GM19025 (cell line): ENCODE measurements around the gene KRTAP4-5.
"Not testable (repeated sequence)": the region's sequence is repeated elsewhere in the genome, so short reads cannot be mapped to it uniquely, and the experiment has no call there.

Source experiments
- ATAC-seq: cut with Tn5 transposase; IDR thresholded peaks from one replicate; pipeline ENCODE4 v1.9.1; 2021; ENCODE audit warnings: mild to moderate bottlenecking, low read depth, moderate library complexity; ENCODE audit not compliant: unreplicated experiment

KRTAP4-5 gene

DNA sequence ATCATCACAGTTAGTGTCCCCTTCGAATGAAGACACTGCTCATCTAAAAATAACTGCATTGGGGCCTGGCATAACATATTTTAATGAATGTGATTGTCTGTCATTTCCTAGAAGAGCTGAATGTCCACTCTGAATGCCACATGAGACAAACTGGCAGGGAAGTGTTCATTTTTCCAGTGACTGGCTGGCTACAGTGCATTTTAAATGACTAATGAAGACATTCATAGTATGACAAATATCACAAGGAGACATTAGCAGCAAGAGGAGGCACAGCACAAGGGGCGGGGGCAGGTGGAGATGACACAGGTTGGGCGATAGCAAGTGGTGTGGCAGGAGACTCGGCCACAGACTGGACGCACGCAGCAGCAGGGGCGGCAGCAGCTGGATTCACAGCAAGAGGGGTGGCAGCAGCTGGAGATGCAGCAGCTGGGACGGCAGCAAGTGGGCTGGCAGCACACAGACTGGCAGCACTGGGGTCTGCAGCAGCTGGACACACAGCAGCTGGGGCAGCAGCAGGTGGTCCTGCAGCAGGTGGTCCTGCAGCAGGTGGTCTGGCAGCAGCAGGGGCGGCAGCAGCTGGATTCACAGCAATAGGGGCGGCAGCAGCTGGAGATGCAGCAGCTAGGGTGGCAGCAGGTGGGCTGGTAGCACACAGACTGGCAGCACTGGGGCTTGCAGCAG is 514 bp downstream of the KRTAP4-5 start:
- ATAC-seq: not testable (repeated sequence)

DNA sequence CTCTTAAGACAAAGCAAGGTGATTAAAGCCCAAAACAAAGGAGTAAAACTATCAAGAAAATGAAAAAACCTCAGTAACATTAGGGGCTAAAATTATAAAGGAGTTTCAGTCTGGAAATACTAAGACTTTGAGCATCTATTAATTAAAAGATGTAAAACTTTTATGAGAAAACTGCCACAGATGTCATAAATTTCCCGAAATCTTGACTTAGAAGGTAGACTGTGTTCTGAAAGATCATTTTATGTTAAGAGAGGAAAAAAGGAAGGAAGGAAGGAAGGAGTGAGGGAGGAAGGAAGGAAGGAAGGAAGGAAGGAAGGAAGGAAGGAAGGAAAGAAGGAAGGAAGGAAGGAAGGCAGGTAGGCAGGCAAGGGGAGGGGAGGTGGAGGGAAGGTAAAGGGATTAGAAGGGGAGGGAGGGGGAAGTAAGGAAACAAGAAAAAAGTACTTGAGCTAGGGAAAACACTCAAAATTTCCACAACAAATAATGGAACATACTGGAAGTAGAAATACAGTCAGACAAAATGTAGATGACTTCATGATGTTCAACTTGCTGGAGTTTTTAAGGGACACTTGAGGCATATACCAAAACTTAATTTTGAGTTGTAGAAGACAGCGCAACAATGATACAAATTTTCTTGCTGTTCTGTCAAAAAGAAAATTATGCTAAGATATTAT is 2.0 kb downstream of the KRTAP4-5 start:
- no peak for ATAC-seq

- ATAC-seq: no peak
Measured at GRCh38 chr17:41145261-41145660, 4.4 kb downstream of the KRTAP4-5 start.

DNA sequence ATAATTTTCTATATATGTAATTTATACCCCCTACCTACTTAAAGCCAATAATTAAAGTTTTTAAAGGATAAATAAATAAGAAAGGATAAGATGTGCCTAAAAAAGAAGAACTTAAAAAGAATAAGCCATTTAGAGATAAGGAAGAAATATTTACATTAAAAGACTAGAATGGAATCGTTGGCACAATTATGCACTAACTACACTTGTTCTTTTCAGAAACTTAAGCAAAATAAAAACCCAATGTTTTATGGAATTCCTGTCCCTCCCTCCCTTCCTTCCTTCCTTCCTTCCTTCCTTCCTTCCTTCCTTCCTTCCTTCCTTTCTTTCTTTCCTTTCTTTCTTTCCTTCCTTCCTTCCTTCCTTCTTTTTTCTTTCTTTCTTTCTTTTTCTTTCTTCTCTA is 4.8 kb downstream of the KRTAP4-5 start:
- no peak for ATAC-seq

GRCh38 chr17:41141361-41141760 is 8.3 kb downstream of the KRTAP4-5 start:
- ATAC-seq: no peak

- ATAC-seq: no peak
Measured at GRCh38 chr17:41140360-41141131, 9.1 kb downstream of the KRTAP4-5 start, which contains the start of gene KRTAP4-6. Gene KRTAP4-6 (minus strand): TSS chr17:41140544. CDS start chr17:41140487, 57 bp downstream.

GRCh38 chr17:41139865-41140264 is 9.8 kb downstream of the KRTAP4-5 start:
- not testable (repeated sequence) for ATAC-seq

- ATAC-seq: no peak
Measured at GRCh38 chr17:41133880-41134735, 15.5 kb downstream of the KRTAP4-5 start.

DNA sequence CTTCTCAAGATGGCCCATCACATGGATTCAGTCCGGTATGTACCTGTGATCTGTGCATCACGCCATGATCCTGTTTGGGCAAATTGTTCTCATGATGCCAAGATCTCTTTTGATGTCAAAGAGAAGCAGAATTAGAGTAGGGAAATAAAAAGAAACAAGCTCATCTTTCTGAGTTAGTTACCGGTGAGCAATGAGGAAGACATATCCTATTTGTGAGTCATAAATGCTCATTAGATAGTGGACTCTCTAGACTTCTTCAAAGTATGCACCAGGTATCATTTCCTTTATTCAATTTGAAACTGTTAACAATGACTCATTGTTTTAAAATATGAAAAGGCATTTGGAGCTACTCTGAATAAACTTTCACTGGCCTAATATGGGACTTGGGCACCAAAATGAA is 17.6 kb downstream of the KRTAP4-5 start:
- no peak for ATAC-seq

- no peak for ATAC-seq
Measured at GRCh38 chr17:41127371-41127770, 22.3 kb downstream of the KRTAP4-5 start.

DNA sequence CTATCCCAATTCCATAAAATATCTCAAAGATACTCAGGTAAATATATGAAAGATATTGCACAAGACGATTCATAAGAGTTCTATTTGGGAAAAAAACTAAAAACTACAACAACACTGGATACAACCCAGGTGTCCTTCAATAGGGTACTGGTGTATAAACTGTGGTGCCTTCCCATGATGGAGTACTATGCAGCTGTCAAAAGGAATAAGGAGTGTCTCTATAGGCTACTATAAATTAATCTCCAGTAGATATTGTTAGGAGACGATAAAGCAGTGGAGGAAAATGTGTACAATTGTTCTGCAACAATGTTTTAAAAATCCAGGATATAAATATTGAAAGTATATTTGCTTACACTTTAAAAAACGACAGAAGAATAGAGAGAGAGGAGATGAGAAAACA is 23.2 kb downstream of the KRTAP4-5 start:
- ATAC-seq: no peak

DNA sequence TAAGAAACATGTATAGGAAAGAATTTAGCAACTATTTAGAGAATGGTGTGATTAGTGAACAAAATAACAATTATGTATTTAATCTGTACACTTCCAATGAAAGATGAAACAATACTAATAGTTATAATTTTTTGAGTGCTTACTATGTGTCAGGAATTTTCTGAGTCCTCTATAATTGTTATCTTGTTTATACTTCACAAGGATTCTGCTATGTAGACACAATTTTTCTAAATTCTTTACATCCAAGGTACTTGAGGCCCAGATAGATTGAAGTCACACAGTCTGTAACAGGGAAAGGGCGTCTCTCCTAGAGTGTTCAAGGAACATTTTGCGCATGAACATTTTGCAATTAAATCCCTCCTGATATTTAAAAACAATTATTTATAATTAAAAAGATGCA is 24.6 kb downstream of the KRTAP4-5 start:
- ATAC-seq: no peak

- ATAC-seq: not testable (repeated sequence)
Measured at GRCh38 chr17:41123991-41124371, 25.6 kb downstream of the KRTAP4-5 start, which contains the start of gene KRTAP4-12. Gene KRTAP4-12 (minus strand): TSS chr17:41124182. CDS start chr17:41124122, 60 bp downstream.

DNA sequence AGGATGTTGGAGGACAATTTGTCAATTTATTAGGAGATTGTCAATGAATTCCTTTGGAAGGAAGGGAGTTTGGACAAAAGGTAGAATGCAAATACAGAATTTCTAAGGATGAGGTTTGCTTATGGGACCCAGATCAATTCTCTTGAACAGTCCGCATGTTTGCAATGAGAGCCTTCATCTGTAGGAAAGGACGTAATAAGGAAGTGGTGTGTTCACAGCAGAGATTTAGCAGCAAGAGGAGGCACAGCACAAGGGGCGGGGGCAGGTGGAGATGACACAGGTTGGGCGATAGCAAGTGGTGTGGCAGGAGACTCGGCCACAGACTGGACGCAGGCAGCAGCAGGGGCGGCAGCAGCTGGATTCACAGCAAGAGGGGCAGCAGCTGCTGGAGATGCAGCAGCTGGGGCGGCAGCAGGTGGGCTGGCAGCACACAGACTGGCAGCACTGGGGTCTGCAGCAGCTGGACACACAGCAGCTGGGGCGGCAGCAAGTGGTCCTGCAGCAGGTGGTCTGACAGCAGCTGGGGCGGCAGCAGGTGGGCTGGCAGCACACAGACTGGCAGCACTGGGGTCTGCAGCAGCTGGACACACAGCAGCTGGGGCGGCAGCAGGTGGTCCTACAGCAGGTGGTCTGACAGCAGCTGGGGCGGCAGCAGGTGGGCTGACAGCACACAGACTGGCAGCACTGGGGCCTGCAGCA is 26.2 kb downstream of the KRTAP4-5 start:
- ATAC-seq: not testable (repeated sequence)

DNA sequence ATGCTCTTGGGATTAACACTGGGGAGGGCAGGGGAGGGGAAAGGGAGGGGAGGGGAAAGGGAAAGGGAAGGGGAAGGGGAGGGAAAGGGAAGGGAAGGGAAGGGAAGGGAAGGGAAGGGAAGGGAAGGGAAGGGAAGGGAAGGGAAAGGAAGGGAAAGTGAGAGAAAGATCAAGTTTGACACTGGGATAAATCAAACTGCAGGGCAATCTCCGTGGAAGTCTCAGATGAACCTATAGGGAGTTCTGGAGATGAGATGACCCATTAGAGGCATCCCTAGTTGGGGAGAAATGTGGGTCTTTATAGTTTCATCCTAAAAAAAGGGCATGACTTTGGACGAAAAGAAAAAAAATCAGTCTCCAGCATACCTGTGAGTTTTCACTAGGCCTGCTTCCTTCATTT is 27.9 kb downstream of the KRTAP4-5 start:
- no peak for ATAC-seq

GRCh38 chr17:41119696-41120690 is 29.6 kb downstream of the KRTAP4-5 start:
- not testable (repeated sequence) for ATAC-seq

DNA sequence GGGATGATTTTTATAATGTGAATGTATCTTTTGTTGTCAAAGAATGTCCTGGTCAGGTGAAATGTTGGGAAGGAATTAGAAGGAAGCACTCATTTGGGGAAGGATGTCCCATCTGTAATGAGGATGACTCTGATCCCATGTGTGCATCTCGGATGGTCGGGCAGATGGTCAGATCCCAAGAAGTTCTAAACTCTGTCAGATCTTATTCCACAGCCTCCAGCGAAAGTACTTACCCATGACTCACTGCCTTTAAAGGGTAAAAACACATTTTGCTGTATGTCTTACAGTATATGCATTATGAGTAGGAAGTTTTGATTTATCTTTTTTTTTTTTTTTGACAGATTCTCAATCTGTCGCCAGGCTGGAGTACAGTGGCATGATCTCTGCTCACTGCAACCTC is 30.9 kb downstream of the KRTAP4-5 start:
- no peak for ATAC-seq

- not testable (repeated sequence) for ATAC-seq
Measured at GRCh38 chr17:41117846-41118386, 31.7 kb downstream of the KRTAP4-5 start, which contains the start of gene KRTAP4-11. Gene KRTAP4-11 (minus strand): TSS chr17:41118373. CDS start chr17:41118315, 58 bp downstream.
